OCI-LY3 (cell line): ENCODE data around the gene ZNF516.
"Not testable (repeated sequence)": the region's sequence is repeated elsewhere in the genome, so short reads cannot be mapped to it uniquely, and the experiment has no call there.

Experiments used
- H2AFZ ChIP-seq: fragments of 200-600, 300-600 bp; shearing (Covaris generic); 2 replicates; pipeline ENCODE4 v1.6.0; 2014; ENCODE audit warnings: antibody characterized with exemption, low read depth, low read length
- H3K27ac ChIP-seq: fragments of 200-600, 300-600 bp; sonication (generic); 2 replicates; pipeline ENCODE4 v1.5.1; 2014; ENCODE audit warnings: mild to moderate bottlenecking, low read length, moderate library complexity, mixed read lengths
- H3K27me3 ChIP-seq: fragments of 200-600, 300-600 bp; sonication (generic); 2 replicates; pipeline ENCODE4 v1.6.1; 2014; ENCODE audit warnings: low read depth, low read length, mixed read lengths
- H3K36me3 ChIP-seq: fragments of 200-600, 300-600 bp; sonication (generic); replicated peaks from 2 replicates; pipeline ENCODE3; 2014; ENCODE audit warnings: low read depth, low read length, mixed read lengths
- H3K4me1 ChIP-seq: fragments of 300-600, 200-600 bp; sonication (generic); 2 replicates; pipeline ENCODE4 v1.6.1; 2014; ENCODE audit warnings: low read length, mixed read lengths
- H3K4me2 ChIP-seq: fragments of 200-600, 300-600 bp; sonication (generic); 2 replicates; pipeline ENCODE4 v1.6.1; 2014; ENCODE audit warnings: low read length, mixed read lengths
- H3K4me3 ChIP-seq: fragments of 300-600, 200-600 bp; sonication (generic); 2 replicates; pipeline ENCODE4 v1.5.1; 2014; ENCODE audit warnings: antibody characterized with exemption, mild to moderate bottlenecking, low read length, moderate library complexity
- H3K79me2 ChIP-seq: fragments of 300-600, 200-600 bp; shearing (Covaris generic); 2 replicates; pipeline ENCODE4 v1.6.1; 2014; ENCODE audit warnings: mild to moderate bottlenecking, low read length, mixed read lengths
- H3K9ac ChIP-seq: fragments of 300-600, 200-600 bp; shearing (Covaris generic); 2 replicates; pipeline ENCODE4 v1.6.0; 2014; ENCODE audit warnings: mild to moderate bottlenecking, low read length, moderate library complexity
- H3K9me3 ChIP-seq: fragments of 200-600, 300-600 bp; shearing (Covaris generic); 2 replicates; pipeline ENCODE4 v1.6.1; 2014; ENCODE audit warnings: low read length, mixed read lengths; ENCODE audit not compliant: insufficient read depth
- H4K20me1 ChIP-seq: fragments of 200-600, 300-600 bp; sonication (generic); 2 replicates; pipeline ENCODE4 v1.6.1; 2016; ENCODE audit warnings: low read length, mixed read lengths; ENCODE audit not compliant: insufficient read depth
- EZH2phosphoT487 ChIP-seq: fragments of 200-600 bp; shearing (Covaris generic); IDR thresholded peaks from 2 replicates; pipeline ENCODE4 v1.6.1; 2018; ENCODE audit warnings: antibody characterized with exemption, mixed run types, low read depth
- TF ChIP-seq, protein P1 (sequence below): fragments of 200-600, 300-600 bp; sonication (generic); IDR thresholded peaks from 2 replicates; pipeline ENCODE4 v1.5.1; 2014; ENCODE audit warnings: antibody characterized with exemption, low read length, low read depth

Gene ZNF516

DNA sequence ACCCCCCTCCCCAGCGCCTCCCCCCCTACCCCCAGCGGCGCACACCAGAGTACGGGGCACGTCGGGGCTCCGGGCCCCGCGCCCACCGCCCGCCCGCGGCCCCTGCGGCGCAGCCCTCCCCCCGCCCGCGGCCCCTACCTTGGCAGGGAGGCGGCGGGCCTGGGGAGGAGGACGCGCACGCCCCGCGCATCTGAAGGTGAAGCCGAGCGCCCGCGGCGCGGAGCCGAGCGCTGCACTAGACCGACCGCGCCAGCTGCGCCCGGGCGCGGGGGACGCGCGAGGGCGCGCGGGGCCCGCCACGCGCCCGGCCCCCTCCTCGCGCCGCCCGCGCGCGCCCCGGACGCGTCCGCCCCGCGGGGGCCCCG lies at the start of gene ZNF516:
TSS of gene ZNF516 (minus strand) at position 237 of the 365 bp plus-strand sequence. CDS start 52,188 bp downstream, outside the sequence.
- peak within 1 kb of the TSS; percentile 75 for H3K27ac ChIP-seq
- H3K4me3 ChIP-seq = peak within 1 kb of the TSS; percentile 76
- peaks cover 15% of the 10 kb centered on the region; the same call in 1 of the 2 replicates for H3K9me3 ChIP-seq
- H3K4me2 ChIP-seq = peak within 1 kb of the TSS; percentile 53
- H3K27me3 ChIP-seq = no peaks in the 10 kb centered on the region
- H3K36me3 ChIP-seq = peaks cover 8% of the 10 kb centered on the region
- H4K20me1 ChIP-seq = no peaks in the 10 kb centered on the region
- 0 out of 2 replicates have a peak within 1 kb of the TSS, but pooled peaks have one; percentile 34 for H2AFZ ChIP-seq
- H3K4me1 ChIP-seq = peaks cover 26% of the 10 kb centered on the region
- H3K9ac ChIP-seq = peak within 1 kb of the TSS; percentile 68
- H3K79me2 ChIP-seq = peaks cover 8% of the 10 kb centered on the region
- TF ChIP-seq, protein P1, sequence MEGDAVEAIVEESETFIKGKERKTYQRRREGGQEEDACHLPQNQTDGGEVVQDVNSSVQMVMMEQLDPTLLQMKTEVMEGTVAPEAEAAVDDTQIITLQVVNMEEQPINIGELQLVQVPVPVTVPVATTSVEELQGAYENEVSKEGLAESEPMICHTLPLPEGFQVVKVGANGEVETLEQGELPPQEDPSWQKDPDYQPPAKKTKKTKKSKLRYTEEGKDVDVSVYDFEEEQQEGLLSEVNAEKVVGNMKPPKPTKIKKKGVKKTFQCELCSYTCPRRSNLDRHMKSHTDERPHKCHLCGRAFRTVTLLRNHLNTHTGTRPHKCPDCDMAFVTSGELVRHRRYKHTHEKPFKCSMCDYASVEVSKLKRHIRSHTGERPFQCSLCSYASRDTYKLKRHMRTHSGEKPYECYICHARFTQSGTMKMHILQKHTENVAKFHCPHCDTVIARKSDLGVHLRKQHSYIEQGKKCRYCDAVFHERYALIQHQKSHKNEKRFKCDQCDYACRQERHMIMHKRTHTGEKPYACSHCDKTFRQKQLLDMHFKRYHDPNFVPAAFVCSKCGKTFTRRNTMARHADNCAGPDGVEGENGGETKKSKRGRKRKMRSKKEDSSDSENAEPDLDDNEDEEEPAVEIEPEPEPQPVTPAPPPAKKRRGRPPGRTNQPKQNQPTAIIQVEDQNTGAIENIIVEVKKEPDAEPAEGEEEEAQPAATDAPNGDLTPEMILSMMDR = no peak
- no peak for TF ChIP-seq EZH2phosphoT487

DNA sequence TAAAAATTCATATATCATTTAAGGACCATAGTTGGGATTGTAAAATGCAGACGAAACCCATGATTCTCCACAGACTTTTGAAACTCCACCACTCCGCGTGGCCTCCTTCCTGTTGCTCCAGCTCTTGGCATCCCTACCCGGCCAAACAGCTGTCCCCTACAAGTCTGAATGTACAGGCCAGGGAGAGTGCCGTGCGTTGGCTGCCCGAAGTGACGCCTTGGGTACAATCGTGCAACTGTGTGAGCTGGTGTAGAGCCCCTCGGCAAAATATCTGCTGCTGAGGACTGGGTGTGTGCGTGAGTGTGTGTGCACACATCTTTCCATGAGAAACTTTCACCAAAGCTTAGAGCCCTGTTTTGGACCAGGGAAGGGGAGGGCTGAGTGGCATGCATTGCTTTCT lies 43.8 kb upstream of the ZNF516 start:
- Histone ChIP-seq H3K4me1 (no peaks in the 10 kb centered on the region), H4K20me1 (no peaks in the 10 kb centered on the region), H3K4me3 (no peak overlapping the region), H3K36me3 (no peaks in the 10 kb centered on the region), H3K27ac (no peak overlapping the region), H3K4me2 (no peak overlapping the region), H2AFZ (no peak overlapping the region), H3K9ac (no peak overlapping the region), H3K27me3 (no peaks in the 10 kb centered on the region), H3K9me3 (no peaks in the 10 kb centered on the region), H3K79me2 (no peaks in the 10 kb centered on the region)
- TF ChIP-seq, protein P1 = no peak
- no peak for TF ChIP-seq EZH2phosphoT487

DNA sequence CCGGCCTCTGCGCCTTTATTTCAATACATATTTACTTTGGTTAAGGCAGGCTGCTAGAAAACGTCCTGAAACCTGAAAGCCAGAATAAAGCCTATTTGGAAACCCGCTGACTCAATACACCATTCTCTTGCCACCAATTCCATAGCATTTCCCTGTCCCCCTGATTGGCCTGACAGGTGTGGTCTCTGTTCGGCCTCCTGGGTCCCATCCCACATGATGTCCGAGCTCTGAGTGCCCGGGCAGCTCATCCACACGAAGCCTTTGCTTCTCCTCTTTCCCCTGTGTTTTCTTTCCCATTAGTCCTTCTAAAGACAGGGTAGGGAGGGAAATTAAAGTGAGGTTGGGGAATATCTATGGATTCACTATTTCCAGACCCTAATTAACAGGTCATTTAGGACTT lies 42.6 kb upstream of the ZNF516 start:
- no peaks in the 10 kb centered on the region for H3K36me3 ChIP-seq
- H3K9ac ChIP-seq = no peak overlapping the region
- H3K79me2 ChIP-seq = no peaks in the 10 kb centered on the region
- no peak overlapping the region for H3K4me2 ChIP-seq
- no peaks in the 10 kb centered on the region for H3K9me3 ChIP-seq
- no peaks in the 10 kb centered on the region for H3K4me1 ChIP-seq
- no peaks in the 10 kb centered on the region for H3K27me3 ChIP-seq
- no peak overlapping the region for H2AFZ ChIP-seq
- H3K4me3 ChIP-seq = no peak overlapping the region
- TF ChIP-seq, protein P1 = no peak
- TF ChIP-seq EZH2phosphoT487 = no peak
- no peak overlapping the region for H3K27ac ChIP-seq
- no peaks in the 10 kb centered on the region for H4K20me1 ChIP-seq

- H3K4me3 ChIP-seq, H3K79me2 ChIP-seq, H3K9me3 ChIP-seq, H3K4me1 ChIP-seq, H4K20me1 ChIP-seq, H3K27me3 ChIP-seq, H3K36me3 ChIP-seq, H3K4me2 ChIP-seq, H3K27ac ChIP-seq, H3K9ac ChIP-seq, H2AFZ ChIP-seq: not testable (repeated sequence)
Observed at GRCh38 chr18:76536593-76536992, 41.6 kb upstream of the ZNF516 start.

DNA sequence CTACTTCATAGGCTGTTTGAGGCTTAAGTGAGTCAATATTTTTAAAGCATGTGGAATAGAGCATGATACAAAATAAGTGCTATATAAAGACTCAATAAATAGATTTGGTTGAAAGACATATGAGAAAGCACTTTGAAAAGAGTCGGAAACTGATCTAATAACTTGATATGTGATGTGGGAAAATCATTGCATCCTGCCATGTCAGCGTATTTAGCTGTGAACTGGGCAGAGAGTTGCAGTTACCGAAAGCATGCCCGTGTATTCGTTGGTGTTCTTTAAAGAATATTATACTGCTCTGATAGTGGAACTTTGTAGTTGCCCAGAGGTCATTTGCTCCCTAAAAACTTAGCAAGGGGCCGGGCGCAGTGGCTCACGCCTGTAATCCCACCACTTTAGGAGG lies 37.8 kb upstream of the ZNF516 start:
- TF ChIP-seq EZH2phosphoT487 = no peak
- TF ChIP-seq, protein P1 = no peak
- Histone ChIP-seq H2AFZ (no peak overlapping the region), H3K4me1 (no peaks in the 10 kb centered on the region), H3K36me3 (no peaks in the 10 kb centered on the region), H3K9me3 (peaks cover 5% of the 10 kb centered on the region; the same call in 1 of the 2 replicates), H3K4me3 (no peak overlapping the region), H4K20me1 (no peaks in the 10 kb centered on the region), H3K27me3 (no peaks in the 10 kb centered on the region), H3K79me2 (no peaks in the 10 kb centered on the region), H3K4me2 (no peak overlapping the region), H3K27ac (no peak overlapping the region), H3K9ac (no peak overlapping the region)
